ENCODE measurements around the gene KCNC1. TPM values are rescaled to one million over a fixed set of nuclear protein-coding genes. Genes with fewer than 3 reads are reported as not detected.

The KCNC1 gene
- total RNA-seq, 4 donors from 2014 or later: under 0.01 to 0.73 TPM; not detected in 2

GRCh38 chr11:17821648-17822400 is 87.2 kb downstream of the KCNC1 start:
- Histone ChIP-seq H3K9me3 (no peaks in the 10 kb centered on the region), H3K27ac (no peak overlapping the region), H3K4me3 (replicated peaks in 1 of 3) (no peak overlapping the region), H3K36me3 (no peaks in the 10 kb centered on the region), H3K4me1 (no peaks in the 10 kb centered on the region), H3K27me3 (no peaks in the 10 kb centered on the region)
- no peak for TF ChIP-seq POLR2A (IDR thresholded peaks at IDR 0.05)
- TF ChIP-seq CTCF (IDR thresholded peaks at IDR 0.05): no peak
- WGBS, 2 donors: 74 to 82% methylated on average over 4 of the region's 4 CpGs
- no peak for DNase-seq
- intact Hi-C loops (cut with DNase I): no loop called here

- Histone ChIP-seq H3K36me3 (no peaks in the 10 kb centered on the region), H3K4me3 (replicated peaks in 1 of 3) (no peak overlapping the region), H3K9me3 (no peaks in the 10 kb centered on the region), H3K4me1 (no peaks in the 10 kb centered on the region), H3K27ac (no peak overlapping the region), H3K27me3 (no peaks in the 10 kb centered on the region)
- 81% methylated on average over 5 of the region's 5 CpGs for WGBS, 2 donors
- DNase-seq: no peak
- no peak for TF ChIP-seq CTCF (IDR thresholded peaks at IDR 0.05)
- intact Hi-C loops (cut with DNase I): no loop called here
Observed at GRCh38 chr11:17822401-17822781, 87.8 kb downstream of the KCNC1 start.

GRCh38 chr11:17827006-17827405 is 92.4 kb downstream of the KCNC1 start:
- Histone ChIP-seq H3K9me3 (no peaks in the 10 kb centered on the region), H3K4me1 (no peaks in the 10 kb centered on the region), H3K27ac (no peak overlapping the region), H3K4me3 (replicated peaks in 1 of 3) (no peak overlapping the region), H3K27me3 (no peaks in the 10 kb centered on the region), H3K36me3 (no peaks in the 10 kb centered on the region)
- WGBS, 2 donors: 83 to 86% methylated on average over 5 of the region's 5 CpGs
- TF ChIP-seq CTCF (IDR thresholded peaks at IDR 0.05): no peak
- no peak for TF ChIP-seq POLR2A (IDR thresholded peaks at IDR 0.05)
- intact Hi-C loops (cut with DNase I): no loop called here
- no peak for DNase-seq

GRCh38 chr11:17828311-17828751 is 93.8 kb downstream of the KCNC1 start:
- no peaks in the 10 kb centered on the region for H3K27me3 ChIP-seq
- TF ChIP-seq POLR2A (IDR thresholded peaks at IDR 0.05) (no peak), CTCF (IDR thresholded peaks at IDR 0.05) (no peak)
- H3K4me3 ChIP-seq (replicated peaks in 1 of 3): no peak overlapping the region
- intact Hi-C loops (cut with DNase I): no loop called here
- H3K9me3 ChIP-seq: no peaks in the 10 kb centered on the region
- WGBS, 2 donors: 81 to 86% methylated on average over 9 of the region's 9 CpGs
- H3K36me3 ChIP-seq: no peaks in the 10 kb centered on the region
- no peak for DNase-seq
- H3K4me1 ChIP-seq: no peaks in the 10 kb centered on the region
- H3K27ac ChIP-seq: no peak overlapping the region

- DNase-seq: no peak
- Histone ChIP-seq H3K27ac (no peak overlapping the region), H3K9me3 (no peaks in the 10 kb centered on the region), H3K36me3 (no peaks in the 10 kb centered on the region), H3K27me3 (no peaks in the 10 kb centered on the region), H3K4me1 (no peaks in the 10 kb centered on the region), H3K4me3 (replicated peaks in 1 of 3) (no peak overlapping the region)
- no peak for TF ChIP-seq POLR2A (IDR thresholded peaks at IDR 0.05)
- TF ChIP-seq CTCF (IDR thresholded peaks at IDR 0.05): no peak
- WGBS, 2 donors: 92 to 100% methylated on average over 1 of the region's 1 CpG
- intact Hi-C loops (cut with DNase I): no loop called here
Observed at GRCh38 chr11:17831228-17831627, 96.6 kb downstream of the KCNC1 start.

All from thyroid gland (tissue), 4 donors.